A549 (cell line): ENCODE measurements around the gene FTSJ1. TPM values are rescaled to one million over a fixed set of nuclear protein-coding genes. Genes with fewer than 3 reads are reported as not detected.

Experiments
- ATAC-seq, 2 experiments: fragments of 200-7000 bp in 1 of 2; fragments of >200 bp in 1 of 2; cut with Nextera tagmentation in 1 of 2; cut with Tn5 transposase in 1 of 2; 3 replicates each; pipeline versions ENCODE4 v1.8.0 to v1.9.1; 2018 to 2020; ENCODE audit warnings: mild to moderate bottlenecking in 1 of 2, moderate library complexity in 1 of 2
- CTCF ChIA-PET: fragments of 300-600 bp; sonication (Branson Sonifier 250); formaldehyde crosslinking; extraction: SDS; loops from one replicate; lab custom pipeline; 2021; ENCODE audit warnings: antibody characterized with exemption, inconsistent platforms; lab: Yijun Ruan, JAX
- POLR2A ChIA-PET: fragments of 350-600 bp; formaldehyde crosslinking; extraction: SDS; loops from one replicate; lab custom pipeline; 2021; ENCODE audit warnings: antibody characterized with exemption, inconsistent platforms; lab: Yijun Ruan, JAX
- DNase-seq, 2 experiments: peaks; one replicate each; pipeline versions ENCODE4 v3.0.0 to v3.0.0-alpha.2; 2011 to 2016; ENCODE audit warnings: low read depth in 1 of 2, low spot score in 1 of 2
- FAIRE-seq: peaks from 2 replicates; lab custom pipeline; 2011; peaks lifted over from hg19 to GRCh38; lab: Jason Lieb, UNC
- H3K27ac ChIP-seq, 2 experiments: fragments of >200 bp; sonication (Bioruptor Twin); formaldehyde crosslinking; 3 replicates each; pipeline ENCODE4 v1.5.1; 2016 to 2017
- H3K4me1 ChIP-seq: fragments of >200 bp; sonication (Bioruptor Twin); formaldehyde crosslinking; 3 replicates; pipeline ENCODE4 v1.6.1; 2016
- H3K4me2 ChIP-seq: fragments of >200 bp; sonication (Bioruptor Twin); formaldehyde crosslinking; 3 replicates; pipeline ENCODE4 v1.6.1; 2016
- H3K4me3 ChIP-seq: fragments of >200 bp; sonication (Bioruptor Twin); formaldehyde crosslinking; 3 replicates; pipeline ENCODE4 v1.5.1; 2016
- H3K9me3 ChIP-seq: fragments of >200 bp; sonication (Bioruptor Twin); formaldehyde crosslinking; 3 replicates; pipeline ENCODE4 v1.6.1; 2016
- CBX8 ChIP-seq: fragments of 200-600 bp; sonication (generic); IDR thresholded peaks from 2 replicates; pipeline ENCODE4 v1.6.1; 2016
- CEBPB ChIP-seq, 2 experiments: fragments of >200 bp in 1 of 2; sonication (Bioruptor Twin) in 1 of 2; formaldehyde crosslinking in 1 of 2; IDR thresholded peaks; 2 replicates each; pipeline ENCODE4 v1.6.1; 2012 to 2016
- EHF ChIP-seq: fragments of 250-450 bp; sonication (Bioruptor Pico); IDR thresholded peaks from 2 replicates; pipeline ENCODE4 v1.5.0; 2020; ENCODE audit warnings: mild to moderate bottlenecking
- EHMT2 ChIP-seq: fragments of 200-600 bp; sonication (generic); IDR thresholded peaks from 2 replicates; pipeline ENCODE4 v1.6.1; 2016; ENCODE audit warnings: antibody characterized with exemption, low read depth, mild to moderate bottlenecking, moderate library complexity
- EP300 ChIP-seq, 2 experiments: fragments of >200 bp; sonication (Bioruptor Twin); formaldehyde crosslinking; IDR thresholded peaks; 2 replicates in 1 of 2; 3 replicates in 1 of 2; pipeline ENCODE4 v1.6.1; 2016 to 2017
- FOXS1 ChIP-seq: fragments of 250-450 bp; sonication (Bioruptor Pico); IDR thresholded peaks from 2 replicates; pipeline ENCODE4 v1.5.0; 2020; ENCODE audit warnings: mild to moderate bottlenecking, moderate library complexity
- GATA3 ChIP-seq: IDR thresholded peaks from 2 replicates; pipeline ENCODE4 v1.6.1; 2012; ENCODE audit warnings: borderline replicate concordance
- HEYL ChIP-seq: fragments of 250-450 bp; sonication (Bioruptor Pico); IDR thresholded peaks from 2 replicates; pipeline ENCODE4 v1.8.0; 2021; ENCODE audit warnings: mild to moderate bottlenecking, moderate library complexity
- HOXB13 ChIP-seq: fragments of 250-450 bp; sonication (Bioruptor Pico); IDR thresholded peaks from 2 replicates; pipeline ENCODE4 v1.5.0; 2020; ENCODE audit warnings: low read depth, mild to moderate bottlenecking, moderate library complexity
- HOXB5 ChIP-seq: fragments of 250-450 bp; sonication (Bioruptor Pico); IDR thresholded peaks from 2 replicates; pipeline ENCODE4 v1.5.0; 2020; ENCODE audit warnings: mild to moderate bottlenecking, moderate library complexity
- JUN ChIP-seq, 2 experiments: fragments of >200 bp; sonication (Bioruptor Twin); formaldehyde crosslinking; IDR thresholded peaks; 2 replicates in 1 of 2; 3 replicates in 1 of 2; pipeline ENCODE4 v1.6.1; 2016 to 2017
- JUNB ChIP-seq: fragments of >200 bp; sonication (Bioruptor Twin); formaldehyde crosslinking; IDR thresholded peaks from 2 replicates; pipeline ENCODE4 v1.6.1; 2016
- KDM5A ChIP-seq: fragments of 200-600 bp; sonication (generic); IDR thresholded peaks from 2 replicates; pipeline ENCODE4 v1.6.1; 2016; ENCODE audit warnings: antibody characterized with exemption, mild to moderate bottlenecking
- NFE2L2 ChIP-seq: fragments of 150-350 bp; conservative IDR thresholded peaks from 2 replicates; pipeline ENCODE4 v1.6.1; 2014; ENCODE audit warnings: low read length
- RCOR1 ChIP-seq: fragments of 150-350 bp; IDR thresholded peaks from 2 replicates; pipeline ENCODE4 v1.6.1; 2014; ENCODE audit warnings: antibody characterized with exemption, low read length, low read depth
- SREBF2 ChIP-seq: fragments of 450-650 bp; IDR thresholded peaks from 2 replicates; pipeline ENCODE4 v1.6.1; 2014; ENCODE audit warnings: mild to moderate bottlenecking, moderate library complexity
- ZFP36 ChIP-seq: fragments of 450-650 bp; IDR thresholded peaks from 2 replicates; pipeline ENCODE4 v1.6.1; 2014; ENCODE audit warnings: borderline replicate concordance; ENCODE audit not compliant: partially characterized antibody
- WGBS: methylation state at CpG from one replicate; pipeline ENCODE4 v1.1.6; 2017; ENCODE audit errors: missing lambda C conversion rate; 5-methylcytosine and 5-hydroxymethylcytosine counted together
- polyA plus RNA-seq, 4 experiments: library from polyadenylated mRNA; depleted of rRNA in 3 of 4; stranded (reverse); fragments of >200 nt; fragmentation: RNase III in 1 of 4; extraction: RNeasy Plus Mini Kit Qiagen cat#74134 plus additional on column Dnase treatment in 1 of 4; gene quantifications; 2 replicates in 3 of 4; 3 replicates in 1 of 4; pipeline ENCODE4 v1.2.3, GENCODE V29; 2011 to 2017
- TF ChIP-seq, protein P1 (sequence below): fragments of >200 bp; sonication (Bioruptor Twin); formaldehyde crosslinking; IDR thresholded peaks from 2 replicates; pipeline ENCODE4 v1.6.1; 2016
- TF ChIP-seq, protein P2 (sequence below): fragments of 200-600 bp; sonication (generic); IDR thresholded peaks from 2 replicates; pipeline ENCODE4 v1.6.1; 2016; ENCODE audit warnings: antibody characterized with exemption, mild to moderate bottlenecking, moderate library complexity
- TF ChIP-seq, protein P3 (sequence below): fragments of 250-450 bp; sonication (Bioruptor Pico); IDR thresholded peaks from 2 replicates; pipeline ENCODE4 v1.5.0; 2020; ENCODE audit warnings: low read depth, mild to moderate bottlenecking, moderate library complexity
- TF ChIP-seq, protein P4 (sequence below): IDR thresholded peaks from 2 replicates; pipeline ENCODE4 v1.6.1; 2012
- TF ChIP-seq, protein P5 (sequence below): IDR thresholded peaks from 2 replicates; pipeline ENCODE4 v1.6.1; 2012

The FTSJ1 gene
- polyA plus RNA-seq, 2 of the 4 experiments (the other 2 are of a cell fraction): 37.1 to 71.2 TPM

DNA sequence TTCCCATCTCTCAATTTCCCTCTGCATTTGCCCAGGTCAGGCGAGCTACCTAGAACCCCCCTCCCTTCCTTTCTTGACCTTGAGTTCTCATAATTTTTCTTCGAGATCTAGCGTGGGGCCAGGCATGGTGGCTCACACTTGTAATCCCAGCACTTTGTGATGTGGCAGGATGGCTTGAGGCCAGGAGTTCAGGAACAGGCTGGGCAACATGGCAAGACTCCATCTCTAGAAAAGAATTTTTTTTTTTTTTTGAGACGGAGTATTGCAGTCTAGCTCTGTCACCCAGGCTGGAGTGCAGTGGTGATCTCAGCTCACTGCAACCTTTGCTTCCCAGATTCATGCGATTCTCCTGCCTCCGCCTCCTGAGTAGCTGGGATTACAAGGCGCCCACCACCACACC, 28.3 kb downstream of the FTSJ1 start:
- ChIA-PET POLR2A (no interaction called here), CTCF (interaction anchor here (0.7 kb wide), 1 partner anchor 10 kb away, joined by 3 read pairs; no protein-coding TSS in a partner anchor)
- ATAC-seq: no peak
- WGBS: 77% methylated on average over 7 of the region's 7 CpGs
- FAIRE-seq: no peak
- Histone ChIP-seq H3K4me3 (no peak overlapping the region), H3K27ac (no peak overlapping the region), H3K4me1 (peaks cover 9% of the 10 kb centered on the region; the same call in 1 of the 3 replicates), H3K9me3 (no peaks in the 10 kb centered on the region), H3K4me2 (no peak overlapping the region)
- no peak for DNase-seq
- TF ChIP-seq HOXB13 (no peak), NFE2L2 (no peak)
- TF ChIP-seq, protein P1, sequence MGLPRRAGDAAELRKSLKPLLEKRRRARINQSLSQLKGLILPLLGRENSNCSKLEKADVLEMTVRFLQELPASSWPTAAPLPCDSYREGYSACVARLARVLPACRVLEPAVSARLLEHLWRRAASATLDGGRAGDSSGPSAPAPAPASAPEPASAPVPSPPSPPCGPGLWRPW: no peak

DNA sequence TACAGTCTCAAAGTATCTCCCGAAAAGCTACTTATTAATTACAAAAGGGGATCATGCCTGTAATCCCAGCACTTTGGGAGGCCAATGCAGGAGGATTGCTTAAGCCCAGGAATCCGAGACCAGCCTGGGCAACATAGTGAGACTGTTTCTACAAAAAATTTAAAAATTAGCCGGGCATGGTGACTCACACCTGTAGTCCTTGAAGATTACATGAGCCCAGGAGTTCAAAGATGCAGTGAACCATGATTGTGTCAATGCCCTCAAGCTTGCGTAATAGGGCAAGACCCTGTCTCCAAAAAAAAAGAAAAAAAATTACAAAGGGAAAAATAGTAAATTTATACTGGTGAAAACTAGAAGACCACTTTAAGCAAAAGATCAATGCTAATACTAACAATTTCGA, 29.5 kb downstream of the FTSJ1 start:
- H3K4me2 ChIP-seq: peak overlapping the region; percentile 4; the same call in 1 of the 3 replicates
- peak overlapping the region in 1 of 2 experiments; percentile 45; a peak in 1 of 6 replicates for H3K27ac ChIP-seq
- no peak for DNase-seq
- H3K4me1 ChIP-seq: peaks cover 12% of the 10 kb centered on the region; the same call in 1 of the 3 replicates
- CTCF ChIA-PET: no interaction called here
- H3K4me3 ChIP-seq: no peak overlapping the region
- 47% methylated on average over 5 of the region's 5 CpGs for WGBS
- POLR2A ChIA-PET: no interaction called here
- ATAC-seq: no peak
- no peak for FAIRE-seq
- H3K9me3 ChIP-seq: no peaks in the 10 kb centered on the region
- TF ChIP-seq, protein P2, sequence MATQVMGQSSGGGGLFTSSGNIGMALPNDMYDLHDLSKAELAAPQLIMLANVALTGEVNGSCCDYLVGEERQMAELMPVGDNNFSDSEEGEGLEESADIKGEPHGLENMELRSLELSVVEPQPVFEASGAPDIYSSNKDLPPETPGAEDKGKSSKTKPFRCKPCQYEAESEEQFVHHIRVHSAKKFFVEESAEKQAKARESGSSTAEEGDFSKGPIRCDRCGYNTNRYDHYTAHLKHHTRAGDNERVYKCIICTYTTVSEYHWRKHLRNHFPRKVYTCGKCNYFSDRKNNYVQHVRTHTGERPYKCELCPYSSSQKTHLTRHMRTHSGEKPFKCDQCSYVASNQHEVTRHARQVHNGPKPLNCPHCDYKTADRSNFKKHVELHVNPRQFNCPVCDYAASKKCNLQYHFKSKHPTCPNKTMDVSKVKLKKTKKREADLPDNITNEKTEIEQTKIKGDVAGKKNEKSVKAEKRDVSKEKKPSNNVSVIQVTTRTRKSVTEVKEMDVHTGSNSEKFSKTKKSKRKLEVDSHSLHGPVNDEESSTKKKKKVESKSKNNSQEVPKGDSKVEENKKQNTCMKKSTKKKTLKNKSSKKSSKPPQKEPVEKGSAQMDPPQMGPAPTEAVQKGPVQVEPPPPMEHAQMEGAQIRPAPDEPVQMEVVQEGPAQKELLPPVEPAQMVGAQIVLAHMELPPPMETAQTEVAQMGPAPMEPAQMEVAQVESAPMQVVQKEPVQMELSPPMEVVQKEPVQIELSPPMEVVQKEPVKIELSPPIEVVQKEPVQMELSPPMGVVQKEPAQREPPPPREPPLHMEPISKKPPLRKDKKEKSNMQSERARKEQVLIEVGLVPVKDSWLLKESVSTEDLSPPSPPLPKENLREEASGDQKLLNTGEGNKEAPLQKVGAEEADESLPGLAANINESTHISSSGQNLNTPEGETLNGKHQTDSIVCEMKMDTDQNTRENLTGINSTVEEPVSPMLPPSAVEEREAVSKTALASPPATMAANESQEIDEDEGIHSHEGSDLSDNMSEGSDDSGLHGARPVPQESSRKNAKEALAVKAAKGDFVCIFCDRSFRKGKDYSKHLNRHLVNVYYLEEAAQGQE: no peak
- TF ChIP-seq EP300 (IDR thresholded peaks at IDR 0.05) (peak in 1 of 2 experiments; percentile 31; a peak in 1 of 5 replicates), CEBPB (IDR thresholded peaks at IDR 0.05) (peak; percentile 66)

DNA sequence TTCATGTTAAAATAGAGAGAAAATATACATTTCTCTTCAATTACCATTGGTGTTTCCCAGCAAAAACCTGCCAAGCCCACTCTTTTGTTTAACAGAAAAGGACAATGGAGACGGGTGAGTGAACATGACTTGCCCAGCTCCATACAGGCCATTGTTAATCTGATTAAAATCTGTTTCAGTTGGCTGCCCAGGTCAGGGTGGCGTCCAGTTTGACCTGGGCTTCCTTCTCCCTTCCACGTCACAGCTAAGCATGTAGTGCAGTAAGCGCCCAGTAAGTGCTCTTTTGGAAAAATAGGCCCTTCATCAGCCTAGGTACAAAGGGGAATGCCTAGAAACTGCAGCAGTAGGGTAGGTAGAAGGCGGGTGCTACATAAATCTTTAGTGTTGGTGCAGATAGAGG, 31.2 kb downstream of the FTSJ1 start:
- Histone ChIP-seq H3K4me2 (no peak overlapping the region), H3K4me3 (no peak overlapping the region)
- TF ChIP-seq JUNB: no peak
- TF ChIP-seq HOXB13: no peak
- TF ChIP-seq CEBPB (IDR thresholded peaks at IDR 0.05): no peak
- TF ChIP-seq HOXB5: no peak
- no peak for TF ChIP-seq GATA3
- TF ChIP-seq FOXS1 (CRISPR knock-in tag): no peak
- TF ChIP-seq RCOR1: no peak
- no peak for TF ChIP-seq EHMT2
- TF ChIP-seq ZFP36: no peak
- no peak for TF ChIP-seq EHF
- TF ChIP-seq, protein P2: no peak
- TF ChIP-seq, protein P3, sequence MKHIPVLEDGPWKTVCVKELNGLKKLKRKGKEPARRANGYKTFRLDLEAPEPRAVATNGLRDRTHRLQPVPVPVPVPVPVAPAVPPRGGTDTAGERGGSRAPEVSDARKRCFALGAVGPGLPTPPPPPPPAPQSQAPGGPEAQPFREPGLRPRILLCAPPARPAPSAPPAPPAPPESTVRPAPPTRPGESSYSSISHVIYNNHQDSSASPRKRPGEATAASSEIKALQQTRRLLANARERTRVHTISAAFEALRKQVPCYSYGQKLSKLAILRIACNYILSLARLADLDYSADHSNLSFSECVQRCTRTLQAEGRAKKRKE (CRISPR knock-in tag): no peak
- no peak for TF ChIP-seq CBX8
- TF ChIP-seq, protein P4, sequence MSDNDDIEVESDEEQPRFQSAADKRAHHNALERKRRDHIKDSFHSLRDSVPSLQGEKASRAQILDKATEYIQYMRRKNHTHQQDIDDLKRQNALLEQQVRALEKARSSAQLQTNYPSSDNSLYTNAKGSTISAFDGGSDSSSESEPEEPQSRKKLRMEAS: no peak
- TF ChIP-seq, protein P5, sequence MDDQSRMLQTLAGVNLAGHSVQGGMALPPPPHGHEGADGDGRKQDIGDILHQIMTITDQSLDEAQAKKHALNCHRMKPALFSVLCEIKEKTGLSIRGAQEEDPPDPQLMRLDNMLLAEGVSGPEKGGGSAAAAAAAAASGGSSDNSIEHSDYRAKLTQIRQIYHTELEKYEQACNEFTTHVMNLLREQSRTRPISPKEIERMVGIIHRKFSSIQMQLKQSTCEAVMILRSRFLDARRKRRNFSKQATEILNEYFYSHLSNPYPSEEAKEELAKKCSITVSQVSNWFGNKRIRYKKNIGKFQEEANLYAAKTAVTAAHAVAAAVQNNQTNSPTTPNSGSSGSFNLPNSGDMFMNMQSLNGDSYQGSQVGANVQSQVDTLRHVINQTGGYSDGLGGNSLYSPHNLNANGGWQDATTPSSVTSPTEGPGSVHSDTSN: no peak
- no peak for TF ChIP-seq HEYL
- TF ChIP-seq KDM5A: no peak
- TF ChIP-seq JUN (IDR thresholded peaks at IDR 0.05): no peak
- TF ChIP-seq SREBF2: no peak
- TF ChIP-seq, all 56 proteins: peak for 0
- FAIRE-seq: no peak
- ChIA-PET POLR2A (no interaction called here), CTCF (interaction anchor here (0.7 to 1.3 kb wide), 3 partner anchors 13 to 33 kb away, joined by 3 to 6 read pairs (median 3); partner anchors contain the start of gene TBC1D25)
- no peak for ATAC-seq
- H3K4me1 ChIP-seq: peaks cover 12% of the 10 kb centered on the region; the same call in 1 of the 3 replicates
- WGBS: 100% methylated on average over 5 of the region's 5 CpGs
- H3K27ac ChIP-seq: no peak overlapping the region
- no peak for DNase-seq
- no peaks in the 10 kb centered on the region for H3K9me3 ChIP-seq
